Sigmoid colon (tissue), 7 donors: Measurements from ENCODE around the gene SUPT3H. TPM values are rescaled to one million over a fixed set of nuclear protein-coding genes. Genes with fewer than 3 reads are reported as not detected.

ENCODE experiments used
- DNase-seq: peaks from one replicate; pipeline ENCODE4 v3.0.0-alpha.2; 2019
- H3K27ac ChIP-seq, 4 donors: fragments of 200-600 bp; sonication (generic); one replicate each; pipeline ENCODE4 v1.5.1; 2016 to 2019; ENCODE audit warnings: mild to moderate bottlenecking in 1 of 4
- H3K27me3 ChIP-seq, 3 donors: fragments of 200-600 bp; sonication (generic); one replicate each; pipeline ENCODE4 v1.5.1; 2019; ENCODE audit warnings: mild to moderate bottlenecking in 1 of 3
- H3K36me3 ChIP-seq, 4 donors: fragments of 200-600 bp; sonication (generic); one replicate each; pipeline ENCODE4 v1.5.1; 2016 to 2019
- H3K4me1 ChIP-seq, 4 donors: fragments of 200-600 bp; sonication (generic); one replicate each; pipeline ENCODE4 v1.5.1; 2017 to 2019
- H3K4me3 ChIP-seq, 4 donors: fragments of 200-600 bp; sonication (generic); one replicate each; pipeline ENCODE4 v1.5.1; 2017 to 2019; ENCODE audit warnings: mild to moderate bottlenecking in 2 of 4, moderate library complexity in 1 of 4
- H3K9me3 ChIP-seq, 4 donors: fragments of 200-600 bp in 3 of 4; sonication (generic) in 3 of 4; one replicate each; pipeline versions ENCODE4 v1.5.1 to v1.6.1; 2013 to 2019
- EP300 ChIP-seq, 4 donors: sonication (generic); formaldehyde crosslinking; IDR thresholded peaks; one replicate each; pipeline ENCODE4 v1.6.1; 2017; ENCODE audit warnings: antibody characterized with exemption in 4 of 4
- POLR2A ChIP-seq, 2 donors: fragments of 450-650 bp; IDR thresholded peaks; one replicate each; pipeline ENCODE4 v1.6.1; 2016; ENCODE audit warnings: antibody characterized with exemption in 2 of 2, mild to moderate bottlenecking in 2 of 2, moderate library complexity in 2 of 2
- POLR2AphosphoS5 ChIP-seq, 4 donors: sonication (generic); formaldehyde crosslinking; IDR thresholded peaks; one replicate each; pipeline ENCODE4 v1.6.1; 2017; ENCODE audit warnings: antibody characterized with exemption in 4 of 4
- WGBS, 2 donors: extraction: QIAGEN DNeasy Blood & Tissue Kit; methylation state at CpG; one replicate each; pipeline ENCODE4 v1.1.7; 2013; 5-methylcytosine and 5-hydroxymethylcytosine counted together
- intact Hi-C: fragments of 100-400 bp; cut with DNase I; formaldehyde crosslinking; loops from one replicate; pipeline ENCODE4 v1.15.1; 2023
- polyA plus RNA-seq, 3 donors: library from polyadenylated mRNA; stranded (reverse); fragments of 200-250 nt; gene quantifications; one replicate each; pipeline ENCODE4 v1.2.3, GENCODE V29; 2013
- total RNA-seq, 4 donors: library from RNA; depleted of rRNA; stranded (reverse); fragments of >200 nt; gene quantifications; one replicate each; pipeline ENCODE4 v1.1.0, GENCODE V29; 2016
- TF ChIP-seq, protein P1 (sequence below), 4 experiments: fragments of 450-650 bp in 3 of 4; fragments of 200-600 bp in 1 of 4; IDR thresholded peaks; one replicate each; pipeline ENCODE4 v1.5.1; 2016 to 2019; ENCODE audit warnings: antibody characterized with exemption in 4 of 4, mild to moderate bottlenecking in 3 of 4, moderate library complexity in 2 of 4
- donor health status: healthy with polysubstance abuse.
- donor health status: Bipolar disorder and iron deficiency.
- donor health status: healthy.

SUPT3H gene
- total and polyA plus RNA-seq, 7 donors, result 1.6 to 18.2 (median 10.6) TPM

DNA sequence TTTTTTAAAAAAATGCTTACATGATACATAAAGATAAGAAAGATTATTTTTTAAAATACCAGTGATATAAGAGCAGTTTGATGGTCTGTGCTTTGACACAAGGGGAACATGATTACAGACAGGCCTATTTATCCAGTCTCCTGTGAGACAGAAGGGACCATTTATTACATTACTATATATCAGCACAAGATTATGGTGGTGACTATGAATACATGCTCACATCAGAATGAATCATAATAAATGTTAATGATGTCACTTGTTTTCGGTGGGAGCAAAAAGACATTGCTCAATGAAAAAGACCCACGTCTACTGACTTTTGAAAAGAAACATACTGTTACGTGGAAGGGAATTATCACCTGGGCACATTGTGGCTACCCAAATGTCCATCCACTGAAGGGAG is 535.1 kb downstream of the SUPT3H start:
- TF ChIP-seq, protein P1, sequence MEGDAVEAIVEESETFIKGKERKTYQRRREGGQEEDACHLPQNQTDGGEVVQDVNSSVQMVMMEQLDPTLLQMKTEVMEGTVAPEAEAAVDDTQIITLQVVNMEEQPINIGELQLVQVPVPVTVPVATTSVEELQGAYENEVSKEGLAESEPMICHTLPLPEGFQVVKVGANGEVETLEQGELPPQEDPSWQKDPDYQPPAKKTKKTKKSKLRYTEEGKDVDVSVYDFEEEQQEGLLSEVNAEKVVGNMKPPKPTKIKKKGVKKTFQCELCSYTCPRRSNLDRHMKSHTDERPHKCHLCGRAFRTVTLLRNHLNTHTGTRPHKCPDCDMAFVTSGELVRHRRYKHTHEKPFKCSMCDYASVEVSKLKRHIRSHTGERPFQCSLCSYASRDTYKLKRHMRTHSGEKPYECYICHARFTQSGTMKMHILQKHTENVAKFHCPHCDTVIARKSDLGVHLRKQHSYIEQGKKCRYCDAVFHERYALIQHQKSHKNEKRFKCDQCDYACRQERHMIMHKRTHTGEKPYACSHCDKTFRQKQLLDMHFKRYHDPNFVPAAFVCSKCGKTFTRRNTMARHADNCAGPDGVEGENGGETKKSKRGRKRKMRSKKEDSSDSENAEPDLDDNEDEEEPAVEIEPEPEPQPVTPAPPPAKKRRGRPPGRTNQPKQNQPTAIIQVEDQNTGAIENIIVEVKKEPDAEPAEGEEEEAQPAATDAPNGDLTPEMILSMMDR (IDR thresholded peaks at IDR 0.05), result no peak
- TF ChIP-seq EP300 (IDR thresholded peaks at IDR 0.05), result no peak
- TF ChIP-seq POLR2AphosphoS5 (IDR thresholded peaks at IDR 0.05), result no peak
- TF ChIP-seq POLR2A (IDR thresholded peaks at IDR 0.05), result no peak
- intact Hi-C loops, result no loop called here
- DNase-seq, result no peak
- no peaks in the 10 kb centered on the region for H3K9me3 ChIP-seq
- H3K36me3 ChIP-seq, result no peaks in the 10 kb centered on the region
- no peak overlapping the region for H3K4me3 ChIP-seq
- H3K27ac ChIP-seq, result no peak overlapping the region
- 97 to 98% methylated on average over 3 of the region's 3 CpGs for WGBS, 2 donors
- no peaks in the 10 kb centered on the region for H3K4me1 ChIP-seq
- no peaks in the 10 kb centered on the region for H3K27me3 ChIP-seq

DNA sequence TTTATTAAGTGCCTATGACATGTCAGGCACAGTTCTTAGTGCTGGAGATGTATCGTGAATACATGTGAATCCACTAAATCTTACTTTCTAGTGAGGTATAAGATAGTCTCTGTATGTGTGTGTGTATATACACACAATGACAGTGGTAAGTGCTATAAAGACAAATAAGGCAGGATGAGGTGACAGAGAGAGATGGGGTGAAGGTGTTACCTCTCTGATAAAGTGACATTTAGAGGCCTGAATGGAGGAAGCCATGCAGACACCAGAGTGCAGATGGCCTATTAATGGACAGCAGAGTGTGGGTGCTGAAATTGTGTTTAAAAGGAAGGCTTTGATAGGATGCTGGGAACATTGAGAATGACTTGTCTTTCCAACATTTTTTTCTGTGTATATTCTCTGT is 535.9 kb downstream of the SUPT3H start:
- intact Hi-C loops, result no loop called here
- 98 to 100% methylated on average over 1 of the region's 1 CpG for WGBS, 2 donors

DNA sequence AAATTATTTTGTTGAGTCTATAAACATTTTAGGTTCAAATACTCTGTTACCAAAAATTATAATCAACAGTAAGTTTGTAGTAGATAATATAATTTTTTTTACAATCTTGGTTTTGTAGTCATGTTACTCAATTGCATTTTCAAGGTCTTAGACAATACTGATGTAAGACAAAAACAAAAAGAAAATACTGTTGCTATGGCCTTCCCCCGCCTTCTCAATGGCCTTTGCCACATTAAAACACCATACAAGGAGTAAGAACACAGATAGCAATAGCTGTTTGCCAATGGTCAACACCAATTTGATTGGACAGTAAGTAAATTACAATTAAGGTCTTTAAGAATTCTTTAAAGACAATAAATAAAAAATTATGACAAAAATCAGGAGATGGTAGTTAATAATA is 540.0 kb downstream of the SUPT3H start:
- Histone ChIP-seq H3K4me1 (no peaks in the 10 kb centered on the region), H3K27me3 (no peaks in the 10 kb centered on the region), H3K9me3 (no peaks in the 10 kb centered on the region), H3K4me3 (no peak overlapping the region), H3K27ac (no peak overlapping the region), H3K36me3 (no peaks in the 10 kb centered on the region)
- WGBS, 2 donors, result 93 to 95% methylated on average over 1 of the region's 1 CpG
- TF ChIP-seq, protein P1 (IDR thresholded peaks at IDR 0.05), result no peak
- TF ChIP-seq EP300 (IDR thresholded peaks at IDR 0.05) (no peak), POLR2AphosphoS5 (IDR thresholded peaks at IDR 0.05) (no peak), POLR2A (IDR thresholded peaks at IDR 0.05) (no peak)
- intact Hi-C loops, result no loop called here
- DNase-seq, result no peak

More for the DNA sequence above, 535.9 kb downstream of the SUPT3H start:
- H3K9me3 ChIP-seq, result no peaks in the 10 kb centered on the region
- H3K36me3 ChIP-seq, result no peaks in the 10 kb centered on the region
- no peak for TF ChIP-seq POLR2AphosphoS5 (IDR thresholded peaks at IDR 0.05)
- TF ChIP-seq EP300 (IDR thresholded peaks at IDR 0.05), result no peak
- TF ChIP-seq POLR2A (IDR thresholded peaks at IDR 0.05), result no peak
- TF ChIP-seq, protein P1 (IDR thresholded peaks at IDR 0.05), result no peak
- H3K4me1 ChIP-seq, result no peaks in the 10 kb centered on the region
- DNase-seq, result no peak
- H3K27ac ChIP-seq, result no peak overlapping the region
- no peak overlapping the region for H3K4me3 ChIP-seq
- no peaks in the 10 kb centered on the region for H3K27me3 ChIP-seq

DNA sequence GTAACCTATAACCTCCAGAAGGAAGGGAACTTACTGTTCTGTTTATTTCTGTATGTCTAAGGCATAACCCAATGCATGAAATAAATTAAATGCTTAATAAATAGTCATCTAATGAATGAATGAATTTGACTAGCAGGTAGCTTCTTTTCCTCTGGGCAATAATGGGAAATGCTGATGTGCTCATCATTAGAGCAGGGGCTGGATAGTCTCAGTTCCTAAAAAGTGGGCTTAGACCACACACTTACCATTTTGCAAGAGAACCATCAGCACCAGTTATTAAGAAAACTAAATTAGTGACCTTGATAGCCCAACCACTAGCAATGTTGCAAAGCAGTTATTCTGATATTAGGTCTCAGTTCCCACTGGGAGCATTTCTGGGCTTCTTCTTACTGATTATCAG is 540.5 kb downstream of the SUPT3H start:
- Histone ChIP-seq H3K9me3 (no peaks in the 10 kb centered on the region), H3K4me3 (no peak overlapping the region), H3K4me1 (no peaks in the 10 kb centered on the region), H3K27me3 (no peaks in the 10 kb centered on the region), H3K36me3 (no peaks in the 10 kb centered on the region), H3K27ac (no peak overlapping the region)
- intact Hi-C loops, result no loop called here
- no peak for DNase-seq
- TF ChIP-seq EP300 (IDR thresholded peaks at IDR 0.05) (no peak), POLR2AphosphoS5 (IDR thresholded peaks at IDR 0.05) (no peak), POLR2A (IDR thresholded peaks at IDR 0.05) (no peak)
- TF ChIP-seq, protein P1 (IDR thresholded peaks at IDR 0.05), result no peak

DNA sequence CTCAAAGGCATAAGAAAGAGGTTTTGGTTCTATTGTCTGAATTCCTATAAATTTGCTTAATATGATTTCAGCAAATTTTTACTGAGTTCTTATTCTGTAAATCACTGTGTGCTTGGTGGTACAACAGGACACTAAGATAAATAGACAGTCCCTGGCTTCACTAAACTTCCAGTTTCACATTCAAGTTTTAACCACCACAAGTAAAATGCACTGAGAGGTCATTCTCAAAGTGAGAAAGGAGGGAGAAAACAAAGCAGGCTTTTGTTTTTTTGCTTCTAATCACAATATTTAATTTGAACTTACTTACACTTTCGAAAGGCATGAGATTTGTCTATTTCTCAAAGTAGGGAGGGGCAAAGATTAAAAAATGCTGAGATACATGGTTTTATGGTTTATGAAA is 544.5 kb downstream of the SUPT3H start:
- 82 to 93% methylated on average over 1 of the region's 1 CpG for WGBS, 2 donors
- Histone ChIP-seq H3K9me3 (no peaks in the 10 kb centered on the region), H3K27me3 (no peaks in the 10 kb centered on the region), H3K4me3 (no peak overlapping the region), H3K36me3 (no peaks in the 10 kb centered on the region), H3K27ac (no peak overlapping the region), H3K4me1 (peaks cover 0 to 26% (median 3%) of the 10 kb centered on the region in 4 donors)
- DNase-seq, result no peak
- intact Hi-C loops, result no loop called here
- TF ChIP-seq POLR2AphosphoS5 (IDR thresholded peaks at IDR 0.05) (no peak), EP300 (IDR thresholded peaks at IDR 0.05) (no peak), POLR2A (IDR thresholded peaks at IDR 0.05) (no peak)
- TF ChIP-seq, protein P1 (IDR thresholded peaks at IDR 0.05), result no peak
